Measurements from ENCODE around the gene CCNY.

The CCNY gene

DNA sequence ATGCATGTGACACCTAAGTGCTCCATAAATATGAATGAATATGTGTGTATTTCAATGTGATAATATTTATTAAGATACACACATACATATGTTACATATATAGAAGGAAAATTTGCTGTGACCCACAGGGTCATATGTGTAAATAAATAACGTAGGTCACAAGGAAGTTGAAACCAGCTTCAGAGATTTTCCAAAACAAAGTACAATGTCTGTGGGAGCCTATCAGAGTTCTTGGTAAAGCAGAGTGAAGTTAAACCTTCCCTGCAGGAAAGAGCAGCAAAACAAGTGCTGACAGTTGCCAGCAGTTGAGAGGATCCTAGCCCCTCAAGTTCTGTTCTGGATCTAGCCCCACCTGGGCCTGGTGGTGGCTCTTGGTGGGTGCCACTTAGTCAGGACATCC is 91.2 kb downstream of the CCNY start:
- Histone ChIP-seq H3K27ac (peak overlapping the region; percentile 71), H3K4me1 (ENCODE audit: control insufficient read depth in 1 of 2, insufficient read depth in 1 of 2, low read depth in 1 of 2, low read length in 1 of 2) (peaks cover 41 to 57% of the 10 kb centered on the region in 2 experiments), H3K4me3 (ENCODE audit: low read depth in 1 of 2, low read length in 1 of 2) (no peak overlapping the region), H3K27me3 (no peaks in the 10 kb centered on the region), H3K36me3 (no peaks in the 10 kb centered on the region), H3K9me3 (no peaks in the 10 kb centered on the region)
- TF ChIP-seq, protein P1, sequence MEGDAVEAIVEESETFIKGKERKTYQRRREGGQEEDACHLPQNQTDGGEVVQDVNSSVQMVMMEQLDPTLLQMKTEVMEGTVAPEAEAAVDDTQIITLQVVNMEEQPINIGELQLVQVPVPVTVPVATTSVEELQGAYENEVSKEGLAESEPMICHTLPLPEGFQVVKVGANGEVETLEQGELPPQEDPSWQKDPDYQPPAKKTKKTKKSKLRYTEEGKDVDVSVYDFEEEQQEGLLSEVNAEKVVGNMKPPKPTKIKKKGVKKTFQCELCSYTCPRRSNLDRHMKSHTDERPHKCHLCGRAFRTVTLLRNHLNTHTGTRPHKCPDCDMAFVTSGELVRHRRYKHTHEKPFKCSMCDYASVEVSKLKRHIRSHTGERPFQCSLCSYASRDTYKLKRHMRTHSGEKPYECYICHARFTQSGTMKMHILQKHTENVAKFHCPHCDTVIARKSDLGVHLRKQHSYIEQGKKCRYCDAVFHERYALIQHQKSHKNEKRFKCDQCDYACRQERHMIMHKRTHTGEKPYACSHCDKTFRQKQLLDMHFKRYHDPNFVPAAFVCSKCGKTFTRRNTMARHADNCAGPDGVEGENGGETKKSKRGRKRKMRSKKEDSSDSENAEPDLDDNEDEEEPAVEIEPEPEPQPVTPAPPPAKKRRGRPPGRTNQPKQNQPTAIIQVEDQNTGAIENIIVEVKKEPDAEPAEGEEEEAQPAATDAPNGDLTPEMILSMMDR (IDR thresholded peaks at IDR 0.05), result no peak

DNA sequence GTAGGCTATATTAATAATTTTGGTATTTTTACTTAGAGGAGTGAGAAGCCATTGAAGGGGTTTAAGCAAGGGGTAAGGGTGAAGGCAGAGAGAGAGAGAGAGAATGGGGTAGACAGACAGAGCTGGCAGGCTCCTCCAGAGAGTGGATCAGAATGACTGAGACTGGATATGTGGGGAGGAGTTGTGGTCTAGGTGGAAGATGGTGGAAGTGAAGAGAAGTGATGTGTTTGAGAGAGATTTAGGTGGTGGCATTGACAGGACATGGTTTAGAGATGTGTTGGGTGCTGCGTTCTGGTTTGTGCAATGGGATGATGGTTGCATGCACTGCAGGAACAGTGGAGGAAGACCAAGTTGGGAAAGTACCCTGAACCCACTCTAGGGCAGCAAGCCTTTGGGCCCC is 92.2 kb downstream of the CCNY start:
- Histone ChIP-seq H3K36me3 (no peaks in the 10 kb centered on the region), H3K4me3 (ENCODE audit: low read depth in 1 of 2, low read length in 1 of 2) (no peak overlapping the region), H3K27me3 (no peaks in the 10 kb centered on the region), H3K9me3 (no peaks in the 10 kb centered on the region), H3K4me1 (ENCODE audit: control insufficient read depth in 1 of 2, insufficient read depth in 1 of 2, low read depth in 1 of 2, low read length in 1 of 2) (peaks cover 41 to 57% of the 10 kb centered on the region in 2 experiments), H3K27ac (peak overlapping the region; percentile 71)
- TF ChIP-seq, protein P1 (IDR thresholded peaks at IDR 0.05), result no peak

DNA sequence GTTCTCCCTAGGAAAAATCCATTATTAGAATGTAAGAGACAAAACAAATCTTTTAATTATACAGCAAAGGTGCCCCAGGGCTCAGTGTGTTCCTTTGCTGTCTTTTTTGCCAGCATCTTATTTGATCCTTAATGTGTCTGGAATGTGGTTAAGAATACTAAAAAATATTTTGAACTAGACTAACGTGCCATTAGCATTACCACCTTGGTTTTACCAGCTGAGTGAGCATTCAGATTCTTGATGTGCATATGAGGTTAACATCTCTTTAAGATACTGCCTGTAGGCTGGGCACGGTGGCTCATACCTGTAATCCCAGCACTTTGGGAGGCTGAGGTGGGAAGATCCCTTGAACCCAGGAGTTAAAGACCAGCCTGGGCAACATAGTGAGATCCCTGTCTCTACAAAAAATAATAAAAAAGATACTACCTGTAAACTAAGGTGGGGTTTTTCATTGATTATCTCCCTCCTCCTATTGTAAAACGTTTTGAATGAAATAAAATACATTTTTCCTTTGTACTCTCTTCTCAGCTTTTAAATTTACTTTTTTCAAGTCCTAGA is 96.6 kb downstream of the CCNY start:
- Histone ChIP-seq H3K4me1 (ENCODE audit: control insufficient read depth in 1 of 2, insufficient read depth in 1 of 2, low read depth in 1 of 2, low read length in 1 of 2) (peaks cover 42 to 50% of the 10 kb centered on the region in 2 experiments), H3K4me3 (ENCODE audit: low read depth in 1 of 2, low read length in 1 of 2) (no peak overlapping the region), H3K27me3 (no peaks in the 10 kb centered on the region), H3K9me3 (no peaks in the 10 kb centered on the region), H3K36me3 (no peaks in the 10 kb centered on the region), H3K27ac (no peak overlapping the region)
- TF ChIP-seq, protein P1 (IDR thresholded peaks at IDR 0.05), result no peak

DNA sequence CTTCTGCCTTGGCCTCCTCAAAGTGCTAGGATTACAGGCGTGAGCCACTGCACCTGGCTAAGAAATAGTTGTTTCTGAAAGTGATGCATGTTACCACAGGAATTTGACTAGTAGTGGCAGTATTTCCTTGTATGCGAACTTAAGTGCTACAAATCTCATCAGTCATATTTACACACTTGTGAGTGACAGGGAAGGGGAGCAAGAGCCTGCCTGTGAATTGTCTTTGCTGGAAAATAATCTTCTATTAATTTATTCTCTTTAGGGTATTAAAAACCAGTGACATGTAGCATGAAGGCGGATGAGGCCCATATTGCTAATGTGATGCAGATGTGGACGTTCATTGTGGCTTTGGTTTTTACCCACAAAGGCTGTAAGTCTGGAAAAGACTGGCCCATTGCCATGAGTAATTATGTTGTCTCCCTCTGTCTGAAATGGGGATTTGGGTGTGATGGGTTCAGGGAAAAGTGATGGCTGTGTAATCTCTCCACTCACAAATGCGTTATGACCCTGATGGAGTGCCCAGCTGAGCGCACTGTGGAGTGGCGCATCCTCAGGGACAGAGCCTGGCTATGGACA is 97.6 kb downstream of the CCNY start:
- TF ChIP-seq, protein P1 (IDR thresholded peaks at IDR 0.05), result no peak
- no peaks in the 10 kb centered on the region for H3K9me3 ChIP-seq
- peaks cover 32 to 40% of the 10 kb centered on the region in 2 experiments for H3K4me1 ChIP-seq (ENCODE audit: control insufficient read depth in 1 of 2, insufficient read depth in 1 of 2, low read depth in 1 of 2, low read length in 1 of 2)
- no peak overlapping the region for H3K4me3 ChIP-seq (ENCODE audit: low read depth in 1 of 2, low read length in 1 of 2)
- H3K27me3 ChIP-seq, result no peaks in the 10 kb centered on the region
- peak overlapping the region; percentile 88 for H3K27ac ChIP-seq
- no peaks in the 10 kb centered on the region for H3K36me3 ChIP-seq

DNA sequence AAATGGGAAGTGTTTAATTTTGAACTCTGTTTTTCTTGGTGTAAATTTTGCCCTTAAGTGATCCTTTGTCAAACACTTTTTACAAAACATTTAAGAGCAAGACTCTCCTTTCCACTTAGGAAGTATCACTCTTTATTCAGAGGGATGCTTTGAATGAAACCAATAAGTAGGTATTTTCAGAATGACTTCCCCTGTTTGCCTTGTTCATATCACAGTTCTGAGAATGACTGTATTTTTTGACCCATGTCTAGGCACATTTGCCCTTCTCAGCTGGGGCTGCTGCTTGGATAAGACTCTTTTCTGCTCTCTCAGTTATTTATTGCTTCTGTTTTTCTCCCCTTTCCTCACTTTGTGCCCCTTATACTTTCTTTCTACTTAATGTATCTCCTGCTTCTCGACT is 98.2 kb downstream of the CCNY start:
- H3K4me3 ChIP-seq (ENCODE audit: low read depth in 1 of 2, low read length in 1 of 2), result no peak overlapping the region
- H3K27ac ChIP-seq, result peak overlapping the region; percentile 88
- TF ChIP-seq, protein P1 (IDR thresholded peaks at IDR 0.05), result no peak
- H3K4me1 ChIP-seq (ENCODE audit: control insufficient read depth in 1 of 2, insufficient read depth in 1 of 2, low read depth in 1 of 2, low read length in 1 of 2), result peaks cover 26 to 34% of the 10 kb centered on the region in 2 experiments
- no peaks in the 10 kb centered on the region for H3K36me3 ChIP-seq
- no peaks in the 10 kb centered on the region for H3K27me3 ChIP-seq
- no peaks in the 10 kb centered on the region for H3K9me3 ChIP-seq

Data from neutrophil (primary cell).